Esophagus muscularis mucosa (tissue), 3 donors: Measurements from ENCODE around the gene S1PR3.

Experiments
- CTCF ChIP-seq, 3 experiments: fragments of 200-600 bp in 2 of 3; fragments of 450-650 bp in 1 of 3; sonication (generic) in 2 of 3; IDR thresholded peaks; one replicate each; pipeline ENCODE4 v1.5.1; 2017 to 2019; ENCODE audit warnings: antibody characterized with exemption in 3 of 3, mild to moderate bottlenecking in 2 of 3, moderate library complexity in 1 of 3
- POLR2A ChIP-seq: fragments of 450-650 bp; IDR thresholded peaks from one replicate; pipeline ENCODE4 v1.6.1; 2017; ENCODE audit warnings: antibody characterized with exemption, moderate library complexity, mild to moderate bottlenecking, low read depth

- TF ChIP-seq CTCF (IDR thresholded peaks at IDR 0.05) (no peak), POLR2A (no peak)
These were observed 3.4 kb downstream of the S1PR3 start for GRCh38 chr9:88994469-88995199.
